Astrocyte (in vitro differentiated cells and primary cell): ENCODE data around the gene TSEN54.

Experiments
- EZH2 ChIP-seq: IDR thresholded peaks from 2 replicates; pipeline ENCODE4 v1.6.1; 2012; ENCODE audit warnings: mild to moderate bottlenecking, low read length, inconsistent platforms; ENCODE audit not compliant: insufficient read depth
- TF ChIP-seq, protein P1 (sequence below): IDR thresholded peaks from 2 replicates; pipeline ENCODE4 v1.5.1; 2011; ENCODE audit warnings: low read depth, mild to moderate bottlenecking, inconsistent platforms, low read length, moderate library complexity; ENCODE audit not compliant: insufficient read depth

DNA sequence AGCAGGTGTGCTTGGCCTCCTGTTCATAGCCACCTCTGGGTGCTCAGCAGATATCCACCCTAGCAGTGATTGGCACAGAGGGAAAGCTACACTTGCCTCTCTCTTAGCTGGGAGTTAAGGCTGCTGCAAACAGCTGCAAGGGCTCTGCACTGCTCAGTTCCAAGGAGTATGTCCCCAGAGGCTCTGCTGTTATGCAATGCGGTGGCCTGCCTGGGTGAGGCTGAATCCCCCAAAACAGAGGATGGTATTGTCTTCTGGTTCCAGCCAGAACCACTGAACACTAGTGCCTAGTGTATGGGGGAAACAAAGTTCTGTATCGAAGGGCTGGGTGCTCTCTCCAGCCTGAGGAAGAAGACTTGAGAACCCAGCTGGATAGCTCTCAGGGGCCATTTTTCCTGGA, 43.1 kb upstream of the TSEN54 start:
- TF ChIP-seq, protein P1, sequence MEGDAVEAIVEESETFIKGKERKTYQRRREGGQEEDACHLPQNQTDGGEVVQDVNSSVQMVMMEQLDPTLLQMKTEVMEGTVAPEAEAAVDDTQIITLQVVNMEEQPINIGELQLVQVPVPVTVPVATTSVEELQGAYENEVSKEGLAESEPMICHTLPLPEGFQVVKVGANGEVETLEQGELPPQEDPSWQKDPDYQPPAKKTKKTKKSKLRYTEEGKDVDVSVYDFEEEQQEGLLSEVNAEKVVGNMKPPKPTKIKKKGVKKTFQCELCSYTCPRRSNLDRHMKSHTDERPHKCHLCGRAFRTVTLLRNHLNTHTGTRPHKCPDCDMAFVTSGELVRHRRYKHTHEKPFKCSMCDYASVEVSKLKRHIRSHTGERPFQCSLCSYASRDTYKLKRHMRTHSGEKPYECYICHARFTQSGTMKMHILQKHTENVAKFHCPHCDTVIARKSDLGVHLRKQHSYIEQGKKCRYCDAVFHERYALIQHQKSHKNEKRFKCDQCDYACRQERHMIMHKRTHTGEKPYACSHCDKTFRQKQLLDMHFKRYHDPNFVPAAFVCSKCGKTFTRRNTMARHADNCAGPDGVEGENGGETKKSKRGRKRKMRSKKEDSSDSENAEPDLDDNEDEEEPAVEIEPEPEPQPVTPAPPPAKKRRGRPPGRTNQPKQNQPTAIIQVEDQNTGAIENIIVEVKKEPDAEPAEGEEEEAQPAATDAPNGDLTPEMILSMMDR, result no peak
- no peak for TF ChIP-seq EZH2
